HG03060 (cell line): ENCODE measurements around the gene RAPGEF4.

ENCODE experiments used
- ATAC-seq: cut with Tn5 transposase; IDR thresholded peaks from one replicate; pipeline ENCODE4 v1.9.1; 2021; ENCODE audit warnings: low read depth, moderate number of reproducible peaks; ENCODE audit not compliant: unreplicated experiment

RAPGEF4 gene

GRCh38 chr2:172955587-172955986 is 219.9 kb downstream of the RAPGEF4 start:
- ATAC-seq: no peak

- no peak for ATAC-seq
These were observed 222.1 kb downstream of the RAPGEF4 start for GRCh38 chr2:172957734-172958133.

GRCh38 chr2:172962082-172962481 is 226.4 kb downstream of the RAPGEF4 start:
- no peak for ATAC-seq

- ATAC-seq: no peak
These were observed 227.2 kb downstream of the RAPGEF4 start for GRCh38 chr2:172962824-172963223.

- no peak for ATAC-seq
These were observed 229.0 kb downstream of the RAPGEF4 start for GRCh38 chr2:172964511-172965139.

GRCh38 chr2:172965433-172966212 is 230.0 kb downstream of the RAPGEF4 start:
- ATAC-seq: no peak

- ATAC-seq: no peak
These were observed 231.7 kb downstream of the RAPGEF4 start for GRCh38 chr2:172967036-172967982.

GRCh38 chr2:172968061-172968469 is 232.4 kb downstream of the RAPGEF4 start:
- ATAC-seq: no peak

GRCh38 chr2:172969166-172969565 is 233.5 kb downstream of the RAPGEF4 start:
- no peak for ATAC-seq

GRCh38 chr2:172969609-172970008 is 234.0 kb downstream of the RAPGEF4 start:
- no peak for ATAC-seq

- no peak for ATAC-seq
These were observed 235.0 kb downstream of the RAPGEF4 start for GRCh38 chr2:172970660-172971059.

GRCh38 chr2:172972005-172972619 is 236.5 kb downstream of the RAPGEF4 start:
- ATAC-seq: no peak

- no peak for ATAC-seq
These were observed 239.1 kb downstream of the RAPGEF4 start for GRCh38 chr2:172974762-172975161.

- ATAC-seq: no peak
These were observed 240.5 kb downstream of the RAPGEF4 start for GRCh38 chr2:172976116-172976515.

GRCh38 chr2:172976816-172977215 is 241.2 kb downstream of the RAPGEF4 start:
- ATAC-seq: no peak

- no peak for ATAC-seq
These were observed 241.8 kb downstream of the RAPGEF4 start for GRCh38 chr2:172977270-172978062.

GRCh38 chr2:172978063-172978383 is 242.4 kb downstream of the RAPGEF4 start:
- ATAC-seq: no peak

GRCh38 chr2:172985139-172985892 is 249.7 kb downstream of the RAPGEF4 start:
- no peak for ATAC-seq

GRCh38 chr2:172986040-172986439 is 250.4 kb downstream of the RAPGEF4 start:
- no peak for ATAC-seq
